Measurements from ENCODE around the gene KLC1.
A peak's percentile ranks its signal among the peaks of the same experiment; 100 is the strongest.

The KLC1 gene

DNA sequence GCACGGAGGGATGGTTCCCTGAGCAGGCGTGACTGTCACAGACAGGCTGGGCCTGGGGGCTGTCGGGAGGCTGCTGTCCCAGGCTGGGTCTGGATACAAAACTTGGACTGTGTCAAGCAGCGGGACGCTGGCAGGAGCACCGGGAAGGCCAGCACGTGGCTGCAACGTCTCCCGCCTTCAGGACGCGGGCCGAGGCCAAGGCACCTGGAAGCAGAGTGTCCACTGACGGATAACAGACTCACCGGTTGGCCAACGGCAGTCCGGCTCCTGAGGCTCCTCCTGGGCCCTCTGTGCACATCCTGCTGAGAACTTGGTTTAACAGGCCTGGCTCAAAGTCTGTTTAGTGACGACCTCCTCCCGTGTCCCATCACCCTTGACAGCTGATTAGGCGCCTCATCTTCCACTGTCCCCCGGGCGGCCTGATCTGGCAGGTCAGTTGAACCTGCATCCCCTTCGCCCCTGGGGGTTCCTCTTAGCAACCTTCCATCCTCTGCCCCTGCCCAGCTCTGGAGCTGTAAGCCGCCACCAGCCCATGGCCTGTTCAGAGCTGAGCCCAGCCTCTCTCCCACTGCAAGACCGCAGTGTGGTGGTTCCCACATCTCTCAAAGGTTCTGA is 83.7 kb downstream of the KLC1 start:
- no peak overlapping the region for H3K4me3 ChIP-seq (ENCODE audit: low read depth, low read length)
- DNase-seq (ENCODE audit: low read depth) = no peak

GRCh38 chr14:103713304-103714062 is 84.5 kb downstream of the KLC1 start:
- no peak for TF ChIP-seq CTCF (IDR thresholded peaks at IDR 0.05; ENCODE audit: insufficient read depth, low read depth, low read length, missing control alignments)
- no peak for DNase-seq (ENCODE audit: low read depth)
- H3K4me3 ChIP-seq (ENCODE audit: low read depth, low read length) = no peak overlapping the region

More for the DNA sequence above, 83.7 kb downstream of the KLC1 start:
- no peak for TF ChIP-seq CTCF (IDR thresholded peaks at IDR 0.05; ENCODE audit: insufficient read depth, low read depth, low read length, missing control alignments)

DNA sequence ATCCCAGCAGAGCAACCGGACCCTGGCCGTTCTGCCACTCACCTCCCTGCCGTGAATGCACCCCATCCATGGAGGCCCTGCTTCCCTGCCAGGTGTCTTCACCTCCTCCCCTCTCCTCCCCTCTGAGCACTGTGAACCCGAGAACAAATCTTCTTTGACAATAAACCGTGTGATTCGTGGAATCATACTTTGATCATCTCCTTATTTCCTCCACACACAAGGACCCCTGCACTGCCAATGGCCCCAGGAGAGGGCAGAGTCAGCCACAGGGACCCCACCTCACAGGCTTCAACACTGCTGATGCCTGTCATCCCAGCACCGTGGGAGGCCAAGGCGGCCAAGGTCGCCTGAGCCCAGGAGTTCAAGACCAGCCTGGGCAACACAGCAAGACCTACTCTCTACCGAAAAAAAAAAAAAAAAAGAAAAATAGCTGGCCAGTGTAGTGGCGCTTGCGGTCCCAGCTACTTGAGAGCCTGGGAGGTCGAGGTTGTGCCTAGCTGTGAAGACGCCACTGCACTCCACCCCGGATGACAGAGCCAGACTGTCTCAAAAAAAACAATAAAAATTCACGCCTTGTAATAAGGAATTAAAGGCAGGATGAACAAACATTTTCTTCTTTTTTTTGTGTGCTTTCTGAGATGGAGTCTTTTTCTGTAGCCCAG is 85.2 kb downstream of the KLC1 start:
- no peak for TF ChIP-seq CTCF (IDR thresholded peaks at IDR 0.05; ENCODE audit: insufficient read depth, low read depth, low read length, missing control alignments)
- no peak for DNase-seq (ENCODE audit: low read depth)
- H3K4me3 ChIP-seq (ENCODE audit: low read depth, low read length) = peak overlapping the region; percentile 74

DNA sequence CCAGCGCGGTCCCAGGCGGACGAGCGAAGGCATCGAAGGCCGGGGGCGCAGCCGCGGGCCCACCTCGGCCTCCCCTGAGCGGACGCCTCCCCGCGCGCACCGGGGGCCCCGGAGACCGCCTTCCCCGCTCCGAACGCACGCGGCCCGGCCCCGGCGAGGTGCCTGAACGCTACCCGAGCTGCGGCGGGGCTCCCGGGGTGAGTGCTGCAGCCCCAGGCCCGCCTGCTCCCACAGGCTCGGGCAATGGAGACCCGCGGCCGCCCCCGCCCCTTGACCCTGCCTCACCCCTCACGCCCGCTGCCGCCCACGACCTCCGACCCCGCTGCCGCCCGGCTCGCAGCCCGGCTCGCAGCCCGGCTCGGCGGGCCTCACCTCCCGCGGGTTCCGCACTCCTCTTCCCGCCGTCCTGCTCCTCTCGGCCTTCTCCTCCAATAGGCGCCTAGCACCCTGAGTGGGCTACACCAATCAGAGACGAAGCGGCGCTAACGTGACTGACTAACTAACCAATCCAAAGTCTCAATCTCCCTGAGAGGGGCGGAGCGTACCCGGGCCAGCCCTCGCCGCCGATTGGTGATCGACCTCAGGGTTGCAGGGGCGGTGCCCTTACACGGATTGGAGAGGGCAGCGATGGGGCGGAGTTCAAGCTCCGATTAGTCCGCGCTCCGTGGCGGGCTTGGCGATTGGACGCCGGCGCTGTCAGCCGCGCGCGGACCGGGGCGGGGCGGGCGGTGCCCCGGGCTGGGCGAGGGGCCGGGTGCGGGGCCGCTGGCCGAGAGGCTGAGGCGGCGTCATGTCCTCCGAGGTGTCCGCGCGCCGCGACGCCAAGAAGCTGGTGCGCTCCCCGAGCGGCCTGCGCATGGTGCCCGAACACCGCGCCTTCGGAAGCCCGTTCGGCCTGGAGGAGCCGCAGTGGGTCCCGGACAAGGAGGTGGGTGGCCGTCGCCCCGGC is 86.3 kb downstream of the KLC1 start, which contains the start of the genes XRCC3 and ZFYVE21:
XRCC3 (minus strand) TSS at position 400 of the 949 bp plus-strand sequence. CDS start 4,364 bp downstream, outside the sequence.
ZFYVE21 (plus strand) TSS at position 759 of the 949 bp plus-strand sequence; CDS start at position 791, 32 bp downstream.
- peak within 1 kb of the TSS; percentile 74 for H3K4me3 ChIP-seq (ENCODE audit: low read depth, low read length)
- TF ChIP-seq CTCF (IDR thresholded peaks at IDR 0.05; ENCODE audit: insufficient read depth, low read depth, low read length, missing control alignments) = no peak
- DNase-seq (ENCODE audit: low read depth) = peak; percentile 100

DNA sequence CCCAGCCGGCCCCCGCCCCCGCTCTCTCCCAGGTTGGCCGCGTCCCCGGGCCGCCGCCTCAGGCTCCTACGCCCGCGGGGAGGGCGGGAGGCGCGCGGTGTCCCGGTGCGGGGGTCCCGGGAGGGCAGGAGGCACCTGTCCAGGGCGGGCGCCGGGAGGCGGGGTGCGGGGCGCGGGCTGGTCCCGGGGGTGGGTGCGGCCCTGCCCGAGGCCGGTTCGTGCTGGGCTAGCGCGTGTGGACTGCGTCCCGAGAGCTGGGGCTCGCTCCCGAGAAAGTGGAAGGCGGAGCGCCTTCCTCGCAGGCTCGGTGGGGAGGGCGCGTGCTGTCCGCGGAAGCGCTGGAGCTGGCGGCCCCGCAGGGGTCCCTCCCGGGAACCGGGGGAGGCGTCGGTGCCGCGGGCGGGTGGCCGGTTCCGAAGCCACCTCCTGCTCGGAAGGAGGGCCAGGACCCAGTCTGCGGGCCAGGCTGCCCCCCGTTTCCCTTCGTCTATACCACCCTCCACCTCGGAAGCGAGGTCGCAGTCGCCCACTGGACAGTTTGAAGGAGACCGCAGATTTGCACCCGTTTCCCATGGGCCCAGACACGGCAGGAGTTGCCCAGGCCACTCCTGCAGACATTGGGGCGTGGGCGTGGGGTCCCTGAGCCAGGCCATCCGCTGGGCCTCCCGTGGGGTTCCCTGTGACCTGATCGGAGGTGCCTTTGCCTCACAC is 87.2 kb downstream of the KLC1 start:
- no peak for TF ChIP-seq CTCF (IDR thresholded peaks at IDR 0.05; ENCODE audit: insufficient read depth, low read depth, low read length, missing control alignments)
- H3K4me3 ChIP-seq (ENCODE audit: low read depth, low read length) = peak overlapping the region; percentile 74
- DNase-seq (ENCODE audit: low read depth) = no peak
